Activated CD4-positive, alpha-beta T cell treated with anti-CD3 and anti-CD28 coated beads, Interleukin-2, amount 10 ng/mL, durations not matched to agents 7 days and 5 days (primary cell): ENCODE results near the gene KRT16. TPM values are rescaled to one million over a fixed set of nuclear protein-coding genes. Genes with fewer than 3 reads are reported as not detected.
"Not testable (repeated sequence)": the region's sequence is repeated elsewhere in the genome, so short reads cannot be mapped to it uniquely, and the experiment has no call there.

Experiments
- CTCF ChIA-PET: fragments of 350-600 bp; sonication (Branson Sonifier 250); formaldehyde crosslinking; loops from one replicate; lab custom pipeline; 2021; ENCODE audit warnings: antibody characterized with exemption; lab: Charles Lee
- POLR2A ChIA-PET: fragments of 350-600 bp; sonication (Branson Sonifier 250); formaldehyde crosslinking; loops from one replicate; lab custom pipeline; 2021; ENCODE audit warnings: antibody characterized with exemption; lab: Charles Lee
- DNase-seq: peaks from one replicate; pipeline ENCODE4 v3.0.0-alpha.2; 2020
- H3K27ac Mint-ChIP-seq: one replicate; pipeline ENCODE4 v1.8.0; 2021; ENCODE audit warnings: mild to moderate bottlenecking, moderate library complexity, mixed read lengths
- H3K27me3 Mint-ChIP-seq: one replicate; pipeline ENCODE4 v1.8.0; 2021; ENCODE audit warnings: mixed read lengths
- H3K36me3 Mint-ChIP-seq: one replicate; pipeline ENCODE4 v1.8.0; 2021; ENCODE audit warnings: low read depth, mixed read lengths
- H3K4me1 Mint-ChIP-seq: one replicate; pipeline ENCODE4 v1.8.0; 2021; ENCODE audit warnings: mixed read lengths
- H3K4me3 Mint-ChIP-seq: one replicate; pipeline ENCODE4 v1.8.0; 2021; ENCODE audit warnings: mild to moderate bottlenecking, moderate library complexity, mixed read lengths
- H3K9me3 Mint-ChIP-seq: one replicate; pipeline ENCODE4 v1.8.0; 2021; ENCODE audit warnings: mixed read lengths
- total RNA-seq, 2 experiments: library from RNA; stranded (reverse); gene quantifications; one replicate each; pipeline ENCODE4 v1.2.3, GENCODE V29; 2021

KRT16 gene
- total RNA-seq, 2 experiments from 2014 or later, result not detected

GRCh38 chr17:41592601-41593305 is 19.8 kb downstream of the KRT16 start:
- no peaks in the 10 kb centered on the region for H3K4me1 Mint-ChIP-seq
- H3K4me3 Mint-ChIP-seq, result no peak overlapping the region
- no peak overlapping the region for H3K27ac Mint-ChIP-seq
- ChIA-PET CTCF (interaction anchor here (1.2 to 1.9 kb wide), 2 partner anchors 8 to 70 kb away, joined by 4 to 5 read pairs; no protein-coding TSS in a partner anchor), POLR2A (no interaction called here)
- no peaks in the 10 kb centered on the region for H3K9me3 Mint-ChIP-seq
- no peak for DNase-seq
- H3K27me3 Mint-ChIP-seq, result no peaks in the 10 kb centered on the region
- no peaks in the 10 kb centered on the region for H3K36me3 Mint-ChIP-seq

DNA sequence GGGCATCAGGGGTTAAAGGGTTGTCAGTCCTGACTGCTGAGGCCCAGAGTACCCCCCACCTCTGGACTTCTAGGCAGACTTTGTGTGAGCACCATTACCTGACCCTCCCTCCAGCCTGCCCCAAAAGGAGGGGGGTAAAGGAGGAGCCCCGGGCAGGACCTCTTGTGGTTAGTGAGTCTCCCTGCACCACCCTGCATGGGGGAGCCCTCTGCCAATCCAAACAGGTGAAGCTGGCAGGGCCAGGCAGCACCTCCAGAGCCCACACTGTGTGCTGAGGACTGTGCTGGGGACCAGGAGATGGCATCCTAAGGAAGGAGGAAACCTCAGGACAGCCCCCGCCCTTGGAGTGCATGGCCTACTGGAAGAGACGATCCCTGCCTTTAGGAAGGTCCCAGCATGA is 23.3 kb downstream of the KRT16 start:
- CTCF ChIA-PET, result no interaction called here
- H3K27ac Mint-ChIP-seq, result no peak overlapping the region
- no peaks in the 10 kb centered on the region for H3K4me1 Mint-ChIP-seq

GRCh38 chr17:41588126-41588810 is 24.3 kb downstream of the KRT16 start:
- Mint-ChIP-seq H3K4me3 (no peak overlapping the region), H3K27ac (no peak overlapping the region), H3K36me3 (no peaks in the 10 kb centered on the region), H3K9me3 (no peaks in the 10 kb centered on the region), H3K27me3 (no peaks in the 10 kb centered on the region), H3K4me1 (no peaks in the 10 kb centered on the region)
- DNase-seq, result no peak
- ChIA-PET CTCF (no interaction called here), POLR2A (no interaction called here)

More for the DNA sequence above, 23.3 kb downstream of the KRT16 start:
- no peaks in the 10 kb centered on the region for H3K27me3 Mint-ChIP-seq
- H3K36me3 Mint-ChIP-seq, result no peaks in the 10 kb centered on the region
- no peak overlapping the region for H3K4me3 Mint-ChIP-seq
- H3K9me3 Mint-ChIP-seq, result no peaks in the 10 kb centered on the region
- no peak for DNase-seq
- POLR2A ChIA-PET, result no interaction called here

DNA sequence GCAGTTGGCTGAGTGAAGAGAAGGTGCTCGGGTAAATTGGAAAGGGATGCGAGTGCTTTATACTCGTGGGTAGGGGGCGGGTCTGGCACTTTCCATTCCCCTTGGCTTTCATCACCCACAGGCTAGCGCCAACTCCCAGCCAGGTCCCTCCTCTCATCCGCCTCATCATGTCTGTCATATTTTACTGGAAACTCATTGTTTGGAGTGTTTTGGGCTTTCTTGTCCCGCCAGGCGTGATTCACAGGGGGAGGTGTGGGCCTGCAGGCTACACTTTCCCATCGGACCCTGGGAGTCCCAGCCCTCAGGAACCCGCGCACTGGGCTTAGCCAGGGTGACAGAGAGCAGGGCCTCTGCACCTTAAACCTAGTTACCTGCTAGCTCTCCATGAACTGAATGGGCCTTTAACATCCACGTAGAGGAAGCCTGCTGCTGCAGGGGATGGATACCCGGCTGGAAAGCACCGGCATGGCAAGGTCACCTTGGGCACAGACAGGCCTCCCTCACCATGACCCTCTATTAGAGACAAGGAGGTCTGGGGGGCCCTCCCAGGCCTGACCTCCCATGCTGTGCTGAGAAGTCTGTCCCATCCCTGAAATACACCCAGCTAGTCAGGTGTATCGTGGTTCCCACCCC is 25.6 kb downstream of the KRT16 start, which contains the start of gene KRT14:
TSS of gene KRT14 (minus strand) at position 33 of the 633 bp plus-strand sequence. CDS start 61 bp downstream, outside the sequence.
- no peaks in the 10 kb centered on the region for H3K4me1 Mint-ChIP-seq
- ChIA-PET CTCF (interaction anchor here (0.6 kb wide), 1 partner anchor 1581 kb away, joined by 3 read pairs; no protein-coding TSS in a partner anchor), POLR2A (no interaction called here)
- H3K4me3 Mint-ChIP-seq, result no peak within 1 kb of the TSS
- DNase-seq, result no peak
- H3K27me3 Mint-ChIP-seq, result no peaks in the 10 kb centered on the region
- H3K36me3 Mint-ChIP-seq, result no peaks in the 10 kb centered on the region
- H3K9me3 Mint-ChIP-seq, result no peaks in the 10 kb centered on the region
- no peak within 1 kb of the TSS for H3K27ac Mint-ChIP-seq

- H3K36me3 Mint-ChIP-seq, result no peaks in the 10 kb centered on the region
- H3K27me3 Mint-ChIP-seq, result peaks cover 6% of the 10 kb centered on the region
- ChIA-PET POLR2A (no interaction called here), CTCF (interaction anchor here (1.0 to 1.3 kb wide), 2 partner anchors 8 to 77 kb away, joined by 3 to 4 read pairs; no protein-coding TSS in a partner anchor)
- H3K4me1 Mint-ChIP-seq, result no peaks in the 10 kb centered on the region
- no peaks in the 10 kb centered on the region for H3K9me3 Mint-ChIP-seq
- H3K4me3 Mint-ChIP-seq, result no peak overlapping the region
- H3K27ac Mint-ChIP-seq, result no peak overlapping the region
- no peak for DNase-seq
Observed at GRCh38 chr17:41585301-41586056, 27.1 kb downstream of the KRT16 start.

DNA sequence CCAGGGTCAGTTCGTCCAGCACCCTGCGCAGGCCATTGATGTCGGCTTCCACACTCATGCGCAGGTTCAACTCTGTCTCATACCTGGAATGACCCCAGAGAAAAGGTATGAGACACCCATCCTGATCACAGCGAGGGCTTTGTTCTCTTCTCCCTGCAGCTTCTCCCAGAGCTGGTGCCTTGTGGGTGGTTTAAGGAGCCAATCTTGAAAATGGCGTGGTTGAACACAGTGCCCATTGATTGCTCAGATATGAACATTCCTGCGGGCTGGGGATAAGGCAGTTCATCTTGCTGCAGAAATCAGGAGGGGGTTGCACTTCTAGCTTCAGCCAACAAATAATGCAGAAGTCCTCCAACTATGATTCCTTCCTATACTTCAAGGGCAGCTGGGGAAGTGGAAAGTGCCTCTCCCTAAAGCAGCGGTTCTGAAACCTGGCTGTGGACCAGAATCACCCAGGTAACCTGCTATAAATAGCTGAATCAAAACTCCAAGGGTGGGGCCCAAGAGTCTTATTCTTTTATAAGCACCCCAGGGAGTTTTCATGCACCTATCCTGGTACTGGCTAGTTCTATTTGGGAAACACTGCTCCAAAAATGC is 28.1 kb downstream of the KRT16 start:
- CTCF ChIA-PET, result interaction anchor here (0.9 to 1.5 kb wide), 3 partner anchors 9 to 64 kb away, joined by 4 read pairs; no protein-coding TSS in a partner anchor
- H3K9me3 Mint-ChIP-seq, DNase-seq, H3K27ac Mint-ChIP-seq, H3K4me1 Mint-ChIP-seq, H3K4me3 Mint-ChIP-seq, H3K36me3 Mint-ChIP-seq, POLR2A ChIA-PET: not testable (repeated sequence)
- H3K27me3 Mint-ChIP-seq, result peaks cover 14% of the 10 kb centered on the region

- ChIA-PET POLR2A (no interaction called here), CTCF (interaction anchor here (1.2 to 1.5 kb wide), 2 partner anchors 16 to 35 kb away, joined by 3 to 4 read pairs; no protein-coding TSS in a partner anchor)
- DNase-seq, result no peak
- no peak overlapping the region for H3K27ac Mint-ChIP-seq
- H3K36me3 Mint-ChIP-seq, result no peaks in the 10 kb centered on the region
- no peak overlapping the region for H3K4me3 Mint-ChIP-seq
- no peaks in the 10 kb centered on the region for H3K4me1 Mint-ChIP-seq
- peaks cover 18% of the 10 kb centered on the region for H3K27me3 Mint-ChIP-seq
- H3K9me3 Mint-ChIP-seq, result no peaks in the 10 kb centered on the region
Observed at GRCh38 chr17:41583137-41584127, 29.1 kb downstream of the KRT16 start.

- DNase-seq, H3K9me3 Mint-ChIP-seq, H3K4me1 Mint-ChIP-seq, H3K4me3 Mint-ChIP-seq, H3K36me3 Mint-ChIP-seq, H3K27ac Mint-ChIP-seq, POLR2A ChIA-PET: not testable (repeated sequence)
- CTCF ChIA-PET, result interaction anchor here (0.6 to 1.2 kb wide), 2 partner anchors 15 to 591 kb away, joined by 3 read pairs; no protein-coding TSS in a partner anchor
- H3K27me3 Mint-ChIP-seq, result peaks cover 25% of the 10 kb centered on the region
Observed at GRCh38 chr17:41582061-41582968, 30.3 kb downstream of the KRT16 start.

GRCh38 chr17:41581366-41582060 is 31.1 kb downstream of the KRT16 start:
- H3K9me3 Mint-ChIP-seq, result no peaks in the 10 kb centered on the region
- CTCF ChIA-PET, result interaction anchor here (1.4 kb wide), 1 partner anchor 67 kb away, joined by 6 read pairs; no protein-coding TSS in a partner anchor
- no peak overlapping the region for H3K4me3 Mint-ChIP-seq
- H3K27me3 Mint-ChIP-seq, result peaks cover 27% of the 10 kb centered on the region
- DNase-seq, result no peak
- no peaks in the 10 kb centered on the region for H3K4me1 Mint-ChIP-seq
- H3K36me3 Mint-ChIP-seq, result no peaks in the 10 kb centered on the region
- no peak overlapping the region for H3K27ac Mint-ChIP-seq
- POLR2A ChIA-PET, result interaction anchor here (0.7 kb wide), 1 partner anchor 349 kb away, joined by 4 read pairs; the partner anchor contains the start of gene ODAD4
